GM04503 (cell line): Measurements from ENCODE around the gene HERC3.

Source experiments
- DNase-seq: peaks from one replicate; pipeline ENCODE4 v3.0.0-alpha.2; 2012; ENCODE audit warnings: low read depth

The HERC3 gene

DNA sequence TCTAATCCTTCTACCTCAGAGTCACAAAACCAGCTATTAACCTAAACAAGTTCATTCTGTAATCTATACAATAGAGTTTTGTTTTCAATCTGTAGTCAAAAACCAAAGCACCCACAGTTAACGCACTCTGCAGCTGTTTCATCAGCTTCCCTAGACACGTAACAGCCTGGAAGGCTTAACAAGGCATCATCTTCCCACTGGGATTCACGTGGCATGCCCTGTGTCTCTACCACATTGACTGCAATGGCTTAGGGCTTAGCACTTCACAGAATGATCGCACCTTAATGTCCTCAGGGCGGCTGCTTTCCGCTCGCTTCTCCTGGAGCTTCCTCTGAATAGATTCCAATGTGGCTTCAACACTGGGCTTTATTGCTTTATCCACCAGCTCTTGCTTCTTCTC, 155.1 kb downstream of the HERC3 start:
- no peak for DNase-seq

GRCh38 chr4:88750369-88750768, 158.1 kb downstream of the HERC3 start:
- no peak for DNase-seq

GRCh38 chr4:88751258-88752075, 159.2 kb downstream of the HERC3 start:
- no peak for DNase-seq

GRCh38 chr4:88752076-88752463, 159.8 kb downstream of the HERC3 start:
- no peak for DNase-seq

DNA sequence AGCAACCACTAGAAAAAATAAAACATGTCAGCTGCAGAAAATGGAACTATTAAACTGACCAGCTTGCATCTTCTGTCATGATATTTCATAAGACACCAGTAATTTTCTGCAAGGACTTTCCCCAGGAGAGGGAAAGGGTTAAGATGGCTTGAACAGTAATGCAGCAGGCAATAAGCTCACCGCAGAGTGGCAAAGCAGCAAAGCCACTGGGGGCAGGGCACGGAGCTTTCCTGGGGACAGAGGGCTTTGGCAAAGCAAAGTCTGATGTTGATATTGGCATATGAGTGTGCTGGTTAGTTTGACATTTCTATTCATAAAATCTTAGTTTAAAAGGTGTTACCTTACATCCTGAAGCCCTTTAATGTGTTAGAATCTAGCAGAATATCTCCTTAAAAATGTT, 160.5 kb downstream of the HERC3 start:
- no peak for DNase-seq

- DNase-seq: no peak
These were observed 161.6 kb downstream of the HERC3 start for GRCh38 chr4:88753658-88754571.

DNA sequence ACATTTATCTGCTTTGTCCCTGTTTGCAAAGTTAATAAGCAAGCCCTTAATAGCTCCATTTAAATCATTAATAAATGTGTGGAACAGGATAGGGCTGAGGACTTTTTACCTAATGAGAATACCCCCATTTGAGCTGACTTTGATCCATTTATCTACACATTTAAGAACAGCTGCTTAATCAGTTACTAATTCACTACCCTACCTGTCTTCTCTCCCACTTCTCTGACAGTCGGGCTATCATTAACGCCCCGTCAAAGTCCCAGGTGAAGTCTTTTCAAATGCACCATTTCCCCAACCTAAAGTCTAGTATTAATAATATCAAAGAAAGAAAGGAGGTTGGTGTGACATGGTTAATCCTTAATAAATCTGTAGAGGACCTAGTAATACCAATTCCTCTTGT, 162.5 kb downstream of the HERC3 start:
- DNase-seq: no peak

GRCh38 chr4:88755454-88755853, 163.2 kb downstream of the HERC3 start:
- DNase-seq: no peak

- DNase-seq: no peak
These were observed 163.9 kb downstream of the HERC3 start for GRCh38 chr4:88756149-88756548.

- DNase-seq: no peak
These were observed 164.8 kb downstream of the HERC3 start for GRCh38 chr4:88757067-88757466.

DNA sequence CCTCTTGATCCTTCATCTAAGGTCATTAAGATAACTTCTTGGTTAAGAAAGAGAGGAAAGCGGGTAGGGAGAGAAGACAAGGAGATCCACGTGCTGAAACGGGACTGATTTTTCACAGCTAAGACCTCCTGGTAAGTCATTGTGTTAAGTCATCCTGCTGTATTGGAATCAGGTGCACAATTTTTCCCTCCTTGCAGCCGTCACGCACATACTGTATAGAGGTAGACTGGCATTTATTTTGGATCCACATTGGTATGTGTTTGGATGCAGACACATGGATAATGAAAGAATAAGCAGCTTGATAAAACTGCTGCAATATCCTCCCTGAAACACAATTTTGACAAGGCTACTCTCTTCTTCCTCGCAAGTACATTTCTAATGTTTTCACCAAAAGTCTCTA, 165.5 kb downstream of the HERC3 start:
- no peak for DNase-seq
